PC-9 (cell line): Measurements from ENCODE around the gene ZNF687.
"Not testable (repeated sequence)": the region's sequence is repeated elsewhere in the genome, so short reads cannot be mapped to it uniquely, and the experiment has no call there.

Experiments
- EZH2 ChIP-seq: fragments of 200-600 bp; sonication (generic); IDR thresholded peaks from 2 replicates; pipeline ENCODE4 v1.8.0; 2017; ENCODE audit warnings: antibody characterized with exemption, low read depth
- TF ChIP-seq, protein P1 (sequence below): fragments of 200-600 bp; sonication (generic); conservative IDR thresholded peaks from 2 replicates; pipeline ENCODE4 v1.6.1; 2017; ENCODE audit warnings: mixed run types, antibody characterized with exemption, mild to moderate bottlenecking, moderate library complexity

GRCh38 chr1:151275341-151275740 lies 6.8 kb upstream of the ZNF687 start:
- TF ChIP-seq, protein P1, sequence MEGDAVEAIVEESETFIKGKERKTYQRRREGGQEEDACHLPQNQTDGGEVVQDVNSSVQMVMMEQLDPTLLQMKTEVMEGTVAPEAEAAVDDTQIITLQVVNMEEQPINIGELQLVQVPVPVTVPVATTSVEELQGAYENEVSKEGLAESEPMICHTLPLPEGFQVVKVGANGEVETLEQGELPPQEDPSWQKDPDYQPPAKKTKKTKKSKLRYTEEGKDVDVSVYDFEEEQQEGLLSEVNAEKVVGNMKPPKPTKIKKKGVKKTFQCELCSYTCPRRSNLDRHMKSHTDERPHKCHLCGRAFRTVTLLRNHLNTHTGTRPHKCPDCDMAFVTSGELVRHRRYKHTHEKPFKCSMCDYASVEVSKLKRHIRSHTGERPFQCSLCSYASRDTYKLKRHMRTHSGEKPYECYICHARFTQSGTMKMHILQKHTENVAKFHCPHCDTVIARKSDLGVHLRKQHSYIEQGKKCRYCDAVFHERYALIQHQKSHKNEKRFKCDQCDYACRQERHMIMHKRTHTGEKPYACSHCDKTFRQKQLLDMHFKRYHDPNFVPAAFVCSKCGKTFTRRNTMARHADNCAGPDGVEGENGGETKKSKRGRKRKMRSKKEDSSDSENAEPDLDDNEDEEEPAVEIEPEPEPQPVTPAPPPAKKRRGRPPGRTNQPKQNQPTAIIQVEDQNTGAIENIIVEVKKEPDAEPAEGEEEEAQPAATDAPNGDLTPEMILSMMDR: not testable (repeated sequence)
- TF ChIP-seq EZH2: not testable (repeated sequence)
